AG20443 (cell line): ENCODE data around the gene BMP2.

ENCODE experiments used
- DNase-seq: peaks from one replicate; pipeline ENCODE4 v3.0.0; 2012; ENCODE audit warnings: low spot score, mixed read lengths

The BMP2 gene

DNA sequence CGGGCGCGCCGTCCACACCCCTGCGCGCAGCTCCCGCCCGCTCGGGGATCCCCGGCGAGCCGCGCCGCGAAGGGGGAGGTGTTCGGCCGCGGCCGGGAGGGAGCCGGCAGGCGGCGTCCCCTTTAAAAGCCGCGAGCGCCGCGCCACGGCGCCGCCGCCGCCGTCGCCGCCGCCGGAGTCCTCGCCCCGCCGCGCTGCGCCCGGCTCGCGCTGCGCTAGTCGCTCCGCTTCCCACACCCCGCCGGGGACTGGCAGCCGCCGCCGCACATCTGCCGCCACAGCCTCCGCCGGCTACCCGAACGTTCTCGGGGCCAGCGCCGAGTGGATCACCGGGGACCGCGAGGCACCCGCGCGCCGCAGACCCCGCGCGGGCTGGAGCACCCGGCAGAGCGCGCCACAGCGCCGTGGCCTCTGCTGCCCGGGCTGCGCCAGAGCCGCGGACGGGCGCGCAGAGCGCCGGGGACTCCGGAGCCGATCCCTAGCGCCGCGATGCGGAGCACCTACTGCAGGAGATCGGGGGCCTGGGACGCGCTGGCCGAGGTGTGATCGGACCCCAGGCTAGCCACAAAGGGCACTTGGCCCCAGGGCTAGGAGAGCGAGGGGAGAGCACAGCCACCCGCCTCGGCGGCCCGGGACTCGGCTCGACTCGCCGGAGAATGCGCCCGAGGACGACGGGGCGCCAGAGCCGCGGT is at the start of gene BMP2:
BMP2 (plus strand) TSS at position 151 of the 692 bp plus-strand sequence. CDS start 2,441 bp downstream, outside the sequence.
- DNase-seq = peak; percentile 81

DNA sequence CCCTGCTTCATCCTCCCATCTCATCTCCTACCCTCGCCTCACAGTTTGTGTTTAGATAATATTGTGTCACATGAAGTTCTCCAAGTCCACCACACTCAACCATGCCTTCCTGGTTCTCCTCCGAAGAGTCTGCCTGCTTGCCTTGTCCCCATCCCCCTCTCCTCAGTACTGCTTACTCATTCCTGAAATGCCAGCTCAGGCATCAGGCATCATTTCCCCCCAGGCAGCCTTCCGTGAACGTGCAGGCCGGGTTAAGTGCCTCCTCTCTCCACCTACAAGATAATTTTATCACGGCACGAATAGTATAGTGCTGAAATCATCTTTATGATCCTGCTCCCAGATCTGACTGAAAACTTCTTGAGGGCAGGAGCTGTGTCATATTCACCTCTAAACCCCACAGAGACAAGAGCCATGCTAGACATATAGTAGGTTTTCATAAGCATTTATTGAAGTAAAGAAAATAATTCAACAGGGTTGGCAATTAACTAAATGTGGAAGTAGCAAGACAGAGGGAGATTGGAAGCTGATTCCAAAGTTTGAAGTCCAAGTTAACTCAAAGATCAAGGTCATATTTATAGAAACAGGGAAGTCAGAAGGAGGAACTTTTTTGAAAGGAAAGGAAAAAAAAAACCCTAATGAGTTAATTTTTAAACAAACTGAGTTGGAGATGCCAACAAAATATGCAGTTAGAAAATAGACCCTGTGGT is 48.7 kb upstream of the BMP2 start:
- DNase-seq = no peak

DNA sequence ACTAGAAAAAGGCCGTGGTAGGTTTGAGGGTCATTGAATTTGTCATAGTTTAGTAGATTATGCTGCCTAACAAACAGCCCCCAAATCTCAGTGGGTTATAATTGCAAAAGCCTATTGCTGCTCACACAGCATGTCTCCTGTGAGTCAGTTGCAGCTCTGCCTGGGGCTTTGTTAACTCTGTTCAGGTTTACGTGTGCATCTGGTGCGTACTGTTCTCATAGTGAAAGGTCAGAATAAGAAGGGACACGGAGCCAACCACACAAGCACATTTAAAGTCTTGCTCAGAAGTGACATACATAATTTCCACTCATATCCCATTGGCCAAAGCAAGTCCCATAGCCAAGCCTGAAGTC is 48.1 kb upstream of the BMP2 start:
- no peak for DNase-seq

DNA sequence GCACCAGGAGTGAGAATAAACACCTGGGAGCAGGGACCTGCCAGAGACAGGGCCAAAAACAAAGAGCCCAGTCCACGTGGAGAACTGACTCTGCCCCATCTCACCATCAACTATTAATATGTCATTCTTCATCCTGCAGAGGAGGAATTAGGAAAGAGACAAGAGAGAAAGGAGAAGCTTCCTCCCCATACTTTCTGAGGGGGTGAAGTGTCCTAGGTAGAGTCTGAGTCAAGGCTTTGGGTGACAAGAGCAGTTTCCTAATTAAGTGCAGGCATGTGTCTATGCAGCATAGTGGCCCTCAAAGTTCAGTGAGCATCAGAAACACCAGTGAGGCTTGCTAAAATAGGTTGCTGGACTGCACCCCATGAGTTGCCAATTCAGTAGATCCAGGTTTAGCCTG is 40.7 kb upstream of the BMP2 start:
- DNase-seq = no peak

DNA sequence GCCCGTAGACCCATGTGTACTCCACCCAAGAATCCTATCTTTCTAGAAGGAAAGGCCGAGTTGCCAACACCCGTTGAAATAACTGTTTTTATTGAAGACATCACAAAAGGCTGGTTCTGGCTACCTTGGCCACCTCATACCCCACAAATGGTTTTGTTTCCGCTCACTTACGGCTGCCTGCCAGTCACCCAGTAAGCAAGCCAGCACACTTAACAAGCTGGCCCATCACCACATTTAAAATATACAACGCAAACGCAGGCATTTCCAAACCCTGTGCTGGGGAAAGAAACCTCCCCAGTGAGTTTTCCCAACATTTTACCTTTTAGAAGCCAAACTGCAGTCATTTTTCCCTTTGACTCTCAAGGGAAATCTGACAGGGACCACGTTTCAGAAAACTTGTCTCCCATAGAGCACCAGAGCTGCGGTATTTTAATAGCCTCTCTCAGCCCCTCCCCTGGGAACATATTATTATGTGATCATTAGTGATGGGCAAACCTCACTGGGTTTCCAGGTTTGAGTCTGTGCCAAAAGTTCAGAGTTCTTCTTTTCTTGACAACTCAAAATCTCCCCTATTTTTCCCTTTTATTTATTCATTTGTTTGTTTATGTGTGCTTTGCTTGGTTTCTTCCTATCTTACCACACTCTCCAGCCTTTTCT is 36.7 kb upstream of the BMP2 start:
- no peak for DNase-seq

DNA sequence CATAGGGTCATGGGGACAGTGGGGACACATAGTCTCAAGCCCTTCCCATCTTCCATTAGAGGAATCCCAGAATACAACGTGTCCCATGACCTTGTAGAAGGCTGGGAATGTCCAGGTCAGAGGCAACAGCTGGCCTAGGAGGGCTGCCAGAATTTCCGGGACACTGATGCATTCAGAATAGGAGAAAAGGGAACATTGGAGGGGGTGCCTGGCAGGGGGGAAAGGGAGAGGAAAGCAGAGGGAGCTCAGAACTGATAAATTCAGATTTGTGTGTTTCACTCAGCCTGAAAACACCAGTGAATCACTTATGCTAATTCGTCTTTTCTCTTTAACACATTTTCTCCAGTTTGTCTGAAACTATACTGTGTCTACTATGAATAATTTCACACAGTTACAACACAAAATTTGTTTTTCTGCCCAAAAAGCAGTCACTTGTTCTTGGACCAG is 35.5 kb upstream of the BMP2 start:
- DNase-seq = no peak

DNA sequence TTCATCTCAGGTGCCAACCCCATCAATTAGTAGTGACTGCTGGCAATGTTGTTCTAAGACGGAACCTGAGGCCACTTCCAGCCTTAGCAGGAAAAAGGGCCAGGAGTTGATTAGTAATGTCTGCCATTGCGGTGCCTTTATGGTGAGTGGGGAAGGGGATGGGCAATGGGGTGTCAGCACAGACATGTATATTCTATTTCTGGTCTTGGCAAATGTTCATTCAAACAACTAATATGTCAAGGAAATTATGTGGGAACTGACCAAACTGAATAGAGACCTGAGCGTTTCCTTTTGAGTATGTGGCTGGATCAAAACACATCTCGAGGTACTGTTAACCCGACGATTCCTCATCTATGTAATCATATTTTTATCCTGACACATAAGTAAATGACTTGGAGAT is 34.6 kb upstream of the BMP2 start:
- no peak for DNase-seq

DNA sequence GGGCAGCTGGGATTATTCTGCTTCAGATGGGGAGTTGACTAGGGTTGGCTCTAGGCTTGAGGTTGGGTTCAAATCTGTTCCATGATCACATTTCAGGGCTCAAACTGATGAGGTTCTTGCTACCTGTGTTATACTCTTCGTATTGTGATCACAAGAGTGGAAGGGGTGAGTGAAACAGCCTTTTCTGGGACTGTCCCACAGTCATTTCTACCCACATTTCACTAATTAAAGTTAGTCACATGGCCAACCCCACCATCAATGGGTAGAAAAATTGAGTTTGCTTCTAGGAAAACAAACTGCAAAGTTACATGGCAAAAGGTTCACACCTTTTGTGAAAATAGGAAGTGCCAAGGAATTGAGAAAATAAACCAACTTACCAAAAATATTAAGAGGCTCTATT is 33.5 kb upstream of the BMP2 start:
- DNase-seq = no peak

DNA sequence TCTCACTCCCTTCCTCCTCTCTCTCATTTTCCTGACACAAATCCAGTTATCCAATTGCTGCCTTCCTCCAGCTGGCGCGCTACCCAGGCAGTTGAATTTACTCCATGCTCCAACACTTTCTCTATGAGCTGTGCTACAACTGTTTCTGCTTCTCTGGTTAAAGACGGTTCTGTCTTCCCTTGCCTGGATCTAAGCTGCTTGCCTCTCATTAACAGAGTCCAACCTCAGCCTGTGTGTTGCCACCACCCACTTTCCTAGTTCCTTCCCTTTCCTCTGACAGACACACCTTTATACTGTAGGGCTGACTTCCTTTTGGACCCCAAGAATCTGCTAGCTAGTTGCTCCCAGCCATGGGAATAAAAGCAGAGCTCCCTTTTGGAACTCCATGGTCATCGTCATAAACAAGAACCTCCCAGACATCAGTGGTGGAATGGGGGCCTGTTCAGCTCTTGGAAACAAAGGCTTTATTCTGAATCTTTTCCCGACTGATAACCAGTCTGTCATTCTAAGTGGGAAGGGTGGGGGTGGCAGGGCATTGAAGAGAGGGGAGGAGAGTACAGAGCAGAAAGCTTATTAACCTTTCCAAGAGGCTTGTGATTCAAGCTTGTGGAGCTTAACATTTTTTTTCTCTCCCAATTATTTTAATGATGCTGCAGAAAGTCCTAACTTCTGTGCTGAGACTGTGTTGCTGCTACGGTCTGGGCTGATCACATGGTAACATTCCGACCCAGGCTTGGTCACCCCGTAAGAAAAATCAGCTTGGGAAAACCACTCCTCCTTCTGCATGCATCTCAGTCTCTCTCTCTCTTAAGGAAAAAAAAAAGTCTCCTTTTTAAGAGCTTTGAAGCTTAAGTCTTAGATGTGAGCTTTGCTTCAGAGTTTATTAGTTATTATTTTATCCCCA is 31.3 kb upstream of the BMP2 start:
- no peak for DNase-seq

DNA sequence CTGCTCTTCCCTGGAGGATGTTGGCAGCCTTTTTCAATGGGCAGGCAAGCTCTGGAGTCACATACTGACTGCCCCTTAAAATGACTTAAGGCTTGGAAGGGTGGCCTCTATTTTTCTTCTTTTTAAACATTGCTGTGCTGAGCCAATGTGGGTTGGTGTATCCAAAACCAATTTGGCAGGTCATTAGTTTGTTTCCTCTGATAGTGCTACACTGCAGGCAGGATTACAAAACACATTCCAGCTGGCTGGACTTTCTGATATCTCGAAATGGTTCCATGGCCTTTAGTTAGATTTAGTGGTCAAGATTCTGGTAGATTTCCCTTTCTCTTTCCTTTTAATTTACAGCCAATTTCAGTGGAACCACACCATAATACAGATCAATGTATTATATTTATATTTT is 28.1 kb upstream of the BMP2 start:
- DNase-seq = no peak

DNA sequence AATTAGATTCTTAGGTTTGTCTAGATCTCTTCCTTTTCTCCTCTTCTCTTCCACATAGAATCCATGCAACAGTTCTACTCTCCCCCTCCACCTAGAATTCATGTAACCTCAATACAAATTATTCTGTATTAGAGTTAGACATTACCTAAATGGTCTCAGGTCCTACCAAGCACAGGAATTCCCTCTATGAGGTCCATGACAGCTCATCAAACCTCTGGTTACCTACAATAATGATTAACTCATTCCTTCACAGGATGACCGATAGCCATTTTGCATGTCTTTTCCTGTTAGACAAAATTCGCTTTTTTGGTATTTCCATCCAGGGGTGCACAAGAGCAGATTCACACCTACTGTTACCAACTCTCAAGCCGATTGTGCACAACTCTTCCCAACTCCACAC is 27.4 kb upstream of the BMP2 start:
- no peak for DNase-seq

DNA sequence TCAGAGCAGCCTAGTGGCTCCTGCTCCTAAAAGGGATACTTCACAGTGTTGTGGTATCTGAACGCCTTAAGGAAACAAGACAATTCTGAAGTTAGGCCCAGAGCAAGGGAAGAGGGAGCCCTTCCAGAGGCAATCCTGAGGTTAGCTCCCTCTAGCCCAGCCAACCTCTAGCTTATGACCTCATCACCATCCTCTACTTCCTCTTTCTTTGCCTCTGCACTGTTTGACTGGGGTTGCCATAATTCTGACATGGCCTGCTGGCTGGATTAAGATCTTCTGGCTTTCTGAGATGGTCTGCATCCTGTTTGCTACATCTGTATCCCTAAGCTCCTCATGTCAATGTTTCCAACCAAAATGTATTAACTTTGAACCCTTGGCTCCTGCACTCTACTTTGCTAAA is 23.3 kb upstream of the BMP2 start:
- DNase-seq = no peak

DNA sequence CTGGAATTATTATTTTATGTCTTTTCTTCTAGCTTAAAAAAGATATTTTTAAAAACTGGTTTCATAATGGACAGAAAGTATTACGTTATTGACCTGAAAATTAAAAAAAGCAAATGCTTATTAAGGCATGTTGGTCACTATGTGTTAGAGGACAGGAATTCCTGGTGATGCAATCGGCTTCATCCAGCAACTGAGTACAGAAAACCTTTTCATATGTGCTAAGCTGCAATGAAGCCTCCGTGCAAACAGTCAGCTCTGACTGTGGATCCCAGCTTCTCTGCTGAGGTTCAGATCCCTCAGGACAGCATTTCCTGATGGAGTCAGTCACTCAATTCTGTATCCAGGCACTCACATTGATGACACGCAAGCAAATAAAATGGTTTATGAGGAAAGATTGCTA is 22.7 kb upstream of the BMP2 start:
- DNase-seq = peak; percentile 14

DNA sequence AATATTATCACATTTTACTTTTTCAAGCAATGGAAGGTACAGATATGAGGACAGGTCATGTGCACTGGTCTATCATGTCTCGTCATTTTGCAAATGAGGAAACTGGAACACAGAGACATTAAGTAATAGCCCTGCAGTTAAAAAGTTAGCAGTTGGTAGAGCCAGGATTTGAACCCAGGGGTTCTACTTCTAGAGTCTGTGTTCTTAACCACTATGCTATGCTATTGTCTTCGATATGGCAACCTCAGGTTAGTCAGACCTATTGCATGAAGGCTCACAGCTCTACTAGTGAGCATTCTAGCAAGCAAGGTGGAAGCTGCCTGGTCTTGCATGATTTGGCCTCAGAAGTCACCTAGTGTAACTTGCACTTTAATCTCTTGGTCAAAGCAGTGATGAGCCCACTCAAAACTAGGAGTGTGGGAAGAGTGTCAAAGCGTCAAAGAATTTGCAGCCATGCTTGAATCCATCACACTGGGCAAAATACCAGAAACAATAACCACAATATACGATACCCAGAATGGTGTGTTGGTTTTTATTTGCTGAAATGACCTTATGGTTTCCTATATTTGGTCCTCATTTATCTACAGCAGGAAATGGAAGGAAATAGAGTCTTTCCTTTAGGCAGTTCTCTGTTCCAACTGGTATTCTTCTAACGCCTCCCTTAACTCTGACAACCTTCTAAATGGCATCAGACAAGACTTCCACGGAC is 20.4 kb upstream of the BMP2 start:
- DNase-seq = no peak

DNA sequence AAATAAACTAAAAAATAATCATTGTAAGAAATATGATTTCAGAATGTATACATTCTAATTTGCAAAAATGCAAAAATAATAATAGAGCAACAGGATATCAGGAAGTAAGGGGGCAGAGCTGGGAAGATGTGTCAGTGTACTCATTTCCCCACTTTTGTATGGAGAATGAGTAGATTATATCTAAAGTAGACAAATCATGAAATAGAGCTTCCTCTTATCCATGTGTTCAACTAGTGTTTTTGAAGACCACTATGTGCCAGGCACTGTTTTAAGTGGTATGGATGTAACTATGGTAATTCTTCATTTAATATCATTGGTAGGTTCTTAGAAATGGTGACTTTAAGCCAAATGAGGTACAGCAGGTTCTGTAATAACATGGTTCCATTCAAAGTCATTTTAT is 17.0 kb upstream of the BMP2 start:
- no peak for DNase-seq

DNA sequence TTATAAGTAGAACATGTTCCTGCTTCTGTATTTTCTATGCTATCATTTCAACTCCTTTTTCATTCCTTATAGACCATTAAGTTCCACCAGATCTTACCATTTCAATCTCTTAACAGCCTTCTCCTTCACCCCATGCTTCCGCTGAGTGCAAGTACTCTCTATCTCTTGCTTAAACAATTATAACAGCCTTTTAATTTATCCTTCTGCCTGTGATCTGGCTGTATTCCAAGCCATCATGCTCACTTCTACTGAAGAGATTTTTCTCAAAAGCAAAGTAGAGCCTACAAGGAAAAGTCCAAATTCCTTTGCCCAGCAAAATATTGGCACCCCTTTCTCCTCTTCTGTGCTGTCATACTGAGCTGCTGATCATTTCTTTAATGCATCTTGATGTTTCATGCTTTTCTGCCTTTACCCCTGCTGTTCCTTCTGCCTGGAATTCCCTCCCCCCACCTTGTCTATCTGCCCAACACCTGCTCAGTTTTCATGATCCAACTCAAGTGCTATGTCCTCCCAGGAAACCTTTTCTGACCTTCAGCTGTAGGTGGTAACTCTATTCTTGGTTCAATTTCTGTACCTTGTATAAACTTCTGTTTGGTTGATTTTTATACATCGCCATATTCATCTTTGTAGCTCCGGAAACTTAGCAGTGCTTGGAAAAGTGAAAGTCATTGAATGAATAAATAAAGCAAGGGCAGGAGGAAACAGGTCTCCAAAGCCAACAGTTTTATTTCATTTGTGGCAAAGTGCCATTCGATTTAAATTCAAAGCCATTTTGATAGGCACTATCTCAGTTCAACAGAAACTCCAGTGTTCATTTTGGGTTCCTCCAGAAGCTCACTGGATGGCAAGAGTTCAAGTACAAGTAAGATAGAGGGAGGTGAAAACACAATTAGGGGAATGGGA is 10.5 kb upstream of the BMP2 start:
- no peak for DNase-seq

DNA sequence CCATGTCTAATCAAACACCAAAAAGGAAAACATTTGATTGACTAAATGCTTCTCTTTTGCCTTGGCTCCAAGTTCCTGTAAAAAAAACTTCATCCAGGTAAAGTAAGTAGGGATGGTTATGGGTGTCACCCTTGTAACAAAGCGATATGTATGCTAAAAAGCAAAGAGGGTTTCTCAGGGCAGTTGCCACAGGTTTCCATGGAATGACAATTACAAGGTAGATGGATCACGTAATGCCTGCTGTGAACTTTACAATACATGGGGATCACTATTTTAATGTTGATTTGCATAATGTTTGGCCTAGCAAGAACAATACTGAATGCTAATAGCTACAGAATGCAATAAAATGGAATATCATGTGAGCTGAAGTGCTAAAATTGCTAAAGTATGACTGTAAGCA is 2.9 kb upstream of the BMP2 start:
- no peak for DNase-seq

DNA sequence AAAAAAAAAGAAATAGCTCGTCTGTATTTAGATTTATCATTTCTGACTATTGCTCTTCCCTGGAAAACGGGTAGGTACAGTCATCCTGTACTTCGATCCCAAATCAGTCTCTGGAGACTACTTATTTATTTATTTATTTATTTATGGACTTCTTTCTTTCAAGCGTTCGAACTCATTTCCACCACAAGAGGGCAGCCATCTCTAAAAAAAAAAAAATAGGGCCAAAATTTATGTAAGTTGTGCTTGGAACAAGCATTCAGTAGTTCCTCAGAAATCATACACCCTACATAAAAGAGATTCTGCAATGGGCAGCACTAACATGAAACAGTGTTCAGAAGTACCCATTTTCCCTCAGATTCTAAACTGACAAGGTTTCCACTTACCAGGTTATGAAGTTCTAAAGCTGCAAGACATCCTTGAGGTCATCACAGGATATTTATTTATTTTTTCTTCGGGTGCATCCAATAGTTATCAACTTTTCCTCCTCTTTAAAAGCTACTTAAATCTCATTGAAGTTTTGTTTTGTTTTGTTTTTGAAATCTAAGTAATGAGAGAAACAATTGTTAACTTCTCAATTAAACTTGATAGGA is 1.9 kb upstream of the BMP2 start:
- DNase-seq = peak; percentile 32

DNA sequence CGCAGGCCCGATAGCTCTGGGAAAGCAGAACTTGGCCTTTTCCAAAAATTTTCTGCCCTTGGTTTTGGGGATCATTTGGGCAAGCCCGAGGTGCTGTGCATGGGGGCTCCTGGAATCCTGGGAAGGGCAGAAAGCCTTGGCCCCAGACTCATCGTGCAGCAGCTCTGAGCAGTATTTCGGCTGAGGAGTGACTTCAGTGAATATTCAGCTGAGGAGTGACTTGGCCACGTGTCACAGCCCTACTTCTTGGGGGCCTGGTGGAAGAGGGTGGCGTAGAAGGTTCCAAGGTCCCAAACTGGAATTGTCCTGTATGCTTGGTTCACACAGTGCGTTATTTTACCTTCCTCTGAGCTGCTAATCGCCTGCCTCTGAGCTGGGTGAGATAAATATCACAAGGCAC is 1.1 kb upstream of the BMP2 start:
- no peak for DNase-seq

DNA sequence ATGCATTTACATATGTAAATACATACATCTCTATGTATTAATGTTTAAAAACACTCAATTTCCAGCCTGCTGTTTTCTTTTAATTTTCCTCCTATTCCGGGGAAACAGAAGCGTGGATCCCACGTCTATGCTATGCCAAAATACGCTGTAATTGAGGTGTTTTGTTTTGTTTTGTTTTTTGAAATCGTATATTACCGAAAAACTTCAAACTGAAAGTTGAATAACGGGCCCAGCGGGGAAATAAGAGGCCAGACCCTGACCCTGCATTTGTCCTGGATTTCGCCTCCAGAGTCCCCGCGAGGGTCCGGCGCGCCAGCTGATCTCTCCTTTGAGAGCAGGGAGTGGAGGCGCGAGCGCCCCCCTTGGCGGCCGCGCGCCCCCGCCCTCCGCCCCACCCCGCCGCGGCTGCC is 355 bp upstream of the BMP2 start:
- DNase-seq = no peak
